WTC11 (cell line): Measurements from ENCODE around the gene SOAT2. TPM values are rescaled to one million over a fixed set of nuclear protein-coding genes. Genes with fewer than 3 reads are reported as not detected.

Experiments
- ATAC-seq: fragments of 200-7000 bp; cut with Tn5 transposase; 2 replicates; pipeline ENCODE4 v1.10.0; 2021; ENCODE audit warnings: mild to moderate bottlenecking, moderate library complexity
- CTCF ChIA-PET: fragments of 300-600 bp; sonication (Branson Sonifier 250); formaldehyde crosslinking; loops from one replicate; lab custom pipeline; 2021; ENCODE audit warnings: antibody characterized with exemption; lab: Charles Lee
- POLR2A ChIA-PET: fragments of 350-600 bp; sonication (Branson Sonifier 250); formaldehyde crosslinking; loops from one replicate; lab custom pipeline; 2021; ENCODE audit warnings: antibody characterized with exemption; lab: Charles Lee
- DNase-seq: peaks from one replicate; pipeline ENCODE4 v3.0.0; 2021; ENCODE audit warnings: low spot score
- H3K27ac Mint-ChIP-seq: 2 replicates; pipeline ENCODE4 v1.8.0; 2021; ENCODE audit warnings: mixed read lengths
- H3K27me3 Mint-ChIP-seq: 2 replicates; pipeline ENCODE4 v1.8.0; 2021; ENCODE audit warnings: low read depth, mild to moderate bottlenecking, moderate library complexity, mixed read lengths
- H3K36me3 Mint-ChIP-seq: 2 replicates; pipeline ENCODE4 v1.8.0; 2021; ENCODE audit warnings: mixed read lengths
- H3K4me1 Mint-ChIP-seq: 2 replicates; pipeline ENCODE4 v1.8.0; 2022; ENCODE audit warnings: mixed read lengths
- H3K4me3 Mint-ChIP-seq: 2 replicates; pipeline ENCODE4 v1.8.0; 2021; ENCODE audit warnings: mild to moderate bottlenecking, moderate library complexity, mixed read lengths
- H3K9me3 Mint-ChIP-seq: 2 replicates; pipeline ENCODE4 v1.8.0; 2021; ENCODE audit warnings: mixed read lengths
- ATF1 ChIP-seq: sonication (generic); formaldehyde crosslinking; IDR thresholded peaks from 2 replicates; pipeline ENCODE4 v1.8.1; 2023; ENCODE audit warnings: mild to moderate bottlenecking, moderate library complexity, missing genetic modification reagents
- ATF3 ChIP-seq: sonication (generic); formaldehyde crosslinking; conservative IDR thresholded peaks from 2 replicates; pipeline ENCODE4 v1.8.1; 2022; ENCODE audit warnings: mild to moderate bottlenecking, missing genetic modification reagents
- GTF2I ChIP-seq: fragments of 250-450 bp; sonication (Bioruptor Pico); conservative IDR thresholded peaks from 2 replicates; pipeline ENCODE4 v1.4.0; 2021; ENCODE audit warnings: mild to moderate bottlenecking
- MXD4 ChIP-seq: fragments of 250-450 bp; sonication (Bioruptor Pico); IDR thresholded peaks from 2 replicates; pipeline ENCODE4 v1.8.0; 2021; ENCODE audit warnings: mild to moderate bottlenecking, moderate library complexity, borderline replicate concordance
- NFYB ChIP-seq: sonication (generic); formaldehyde crosslinking; conservative IDR thresholded peaks from 2 replicates; pipeline ENCODE4 v1.8.0; 2022; ENCODE audit warnings: low read depth, missing genetic modification reagents
- RELA ChIP-seq: sonication (generic); formaldehyde crosslinking; IDR thresholded peaks from 2 replicates; pipeline ENCODE4 v1.8.1; 2022; ENCODE audit warnings: missing genetic modification reagents, mild to moderate bottlenecking, borderline replicate concordance
- SOX15 ChIP-seq: fragments of 250-450 bp; sonication (Bioruptor Pico); IDR thresholded peaks from 2 replicates; pipeline ENCODE4 v1.9.0; 2021; ENCODE audit warnings: mild to moderate bottlenecking
- USF1 ChIP-seq: sonication (generic); formaldehyde crosslinking; IDR thresholded peaks from 2 replicates; pipeline ENCODE4 v1.8.0; 2022; ENCODE audit warnings: mild to moderate bottlenecking, missing genetic modification reagents
- USF2 ChIP-seq: sonication (generic); formaldehyde crosslinking; IDR thresholded peaks from 2 replicates; pipeline ENCODE4 v1.8.1; 2023; ENCODE audit warnings: mild to moderate bottlenecking, missing genetic modification reagents, moderate library complexity
- ZNF138 ChIP-seq: sonication (generic); formaldehyde crosslinking; conservative IDR thresholded peaks from 2 replicates; pipeline ENCODE4 v1.8.1; 2022; ENCODE audit warnings: mild to moderate bottlenecking, moderate library complexity, missing genetic modification reagents
- ZNF281 ChIP-seq: sonication (generic); formaldehyde crosslinking; IDR thresholded peaks from 2 replicates; pipeline ENCODE4 v1.8.0; 2023; ENCODE audit warnings: mild to moderate bottlenecking, missing genetic modification reagents
- ZNF425 ChIP-seq: fragments of 250-450 bp; sonication (Bioruptor Pico); conservative IDR thresholded peaks from 2 replicates; pipeline ENCODE4 v1.9.0; 2021; ENCODE audit warnings: mild to moderate bottlenecking
- total RNA-seq: library from RNA; stranded (reverse); gene quantifications from 3 replicates; pipeline ENCODE4 v1.2.3, GENCODE V29; 2021
- TF ChIP-seq, protein P1 (sequence below): sonication (generic); formaldehyde crosslinking; IDR thresholded peaks from 2 replicates; pipeline ENCODE4 v1.8.0; 2022; ENCODE audit warnings: mild to moderate bottlenecking, missing genetic modification reagents
- TF ChIP-seq, protein P2 (sequence below): sonication (generic); formaldehyde crosslinking; IDR thresholded peaks from 2 replicates; pipeline ENCODE4 v1.8.1; 2023; ENCODE audit warnings: mild to moderate bottlenecking, missing genetic modification reagents
- TF ChIP-seq, protein P3 (sequence below): fragments of 250-450 bp; sonication (Bioruptor Pico); IDR thresholded peaks from 2 replicates; pipeline ENCODE4 v2.1.2; 2022; ENCODE audit warnings: mild to moderate bottlenecking, moderate library complexity
- TF ChIP-seq, protein P4 (sequence below): fragments of 200-600 bp; IDR thresholded peaks from 2 replicates; pipeline ENCODE4 v1.8.0; 2022; ENCODE audit warnings: antibody characterized with exemption

Gene SOAT2
- total RNA-seq, 1 experiment from 2014 or later = not detected

GRCh38 chr12:53105256-53105655 is 2.0 kb downstream of the SOAT2 start:
- no peak overlapping the region for H3K4me3 Mint-ChIP-seq
- no peak overlapping the region for H3K27ac Mint-ChIP-seq
- peaks cover 11% of the 10 kb centered on the region for H3K4me1 Mint-ChIP-seq
- CTCF ChIA-PET = interaction anchor here (0.6 to 1.6 kb wide), 2 partner anchors 40 to 279 kb away, joined by 3 to 4 read pairs; no protein-coding TSS in a partner anchor
- H3K27me3 Mint-ChIP-seq = peaks cover 17% of the 10 kb centered on the region
- no peak for ATAC-seq
- POLR2A ChIA-PET = no interaction called here
- TF ChIP-seq MXD4 (CRISPR knock-in tag) (no peak), ZNF138 (CRISPR knock-in tag) (no peak), RELA (no peak), USF1 (CRISPR knock-in tag) (no peak), ZNF281 (CRISPR knock-in tag) (no peak)
- TF ChIP-seq, protein P1, sequence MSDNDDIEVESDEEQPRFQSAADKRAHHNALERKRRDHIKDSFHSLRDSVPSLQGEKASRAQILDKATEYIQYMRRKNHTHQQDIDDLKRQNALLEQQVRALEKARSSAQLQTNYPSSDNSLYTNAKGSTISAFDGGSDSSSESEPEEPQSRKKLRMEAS (CRISPR knock-in tag) = no peak
- no peaks in the 10 kb centered on the region; the same call in none of the 2 replicates for H3K36me3 Mint-ChIP-seq
- H3K9me3 Mint-ChIP-seq = peaks cover 7% of the 10 kb centered on the region
- DNase-seq = no peak

DNA sequence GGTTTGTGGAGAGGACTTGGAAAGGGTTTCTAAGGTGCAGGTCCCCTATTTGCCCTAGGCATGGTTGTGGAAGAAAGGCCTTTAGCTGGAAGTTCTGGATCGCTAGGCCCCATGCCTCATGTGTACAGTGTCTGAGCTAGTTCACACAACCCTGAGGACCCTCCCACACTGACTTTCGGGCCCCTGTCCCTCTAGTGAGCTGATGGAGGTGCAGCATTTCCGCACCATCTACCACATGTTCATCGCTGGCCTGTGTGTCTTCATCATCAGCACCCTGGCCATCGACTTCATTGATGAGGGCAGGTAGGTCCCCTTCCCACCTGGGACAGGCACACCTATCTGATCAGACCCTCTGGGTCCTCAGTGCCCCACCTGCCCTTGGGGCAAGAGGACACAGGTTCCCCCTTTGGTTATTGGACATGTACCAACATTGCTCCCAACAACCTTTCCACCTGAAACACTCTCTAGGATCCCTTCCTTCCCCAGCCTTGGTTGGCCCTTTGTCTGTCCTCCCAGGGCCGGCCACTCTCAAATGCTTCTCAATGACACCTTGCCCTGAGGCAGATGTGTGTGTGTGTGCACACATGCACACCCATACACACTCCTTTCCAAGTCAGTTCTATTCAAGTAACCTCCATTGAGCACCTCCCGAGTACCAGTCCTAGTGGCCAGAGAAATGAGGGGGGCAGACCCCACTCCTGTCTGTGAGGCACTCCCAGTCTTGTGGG is 2.6 kb downstream of the SOAT2 start:
- DNase-seq (no peak), ATAC-seq (no peak)
- Mint-ChIP-seq H3K4me1 (peaks cover 8% of the 10 kb centered on the region), H3K27me3 (peaks cover 13% of the 10 kb centered on the region), H3K4me3 (no peak overlapping the region), H3K36me3 (no peaks in the 10 kb centered on the region; the same call in none of the 2 replicates), H3K27ac (no peak overlapping the region), H3K9me3 (peaks cover 10% of the 10 kb centered on the region)
- POLR2A ChIA-PET = no interaction called here
- TF ChIP-seq ATF1 (CRISPR knock-in tag) = no peak
- TF ChIP-seq USF2 = no peak
- no peak for TF ChIP-seq ATF3 (CRISPR knock-in tag)
- TF ChIP-seq, protein P2, sequence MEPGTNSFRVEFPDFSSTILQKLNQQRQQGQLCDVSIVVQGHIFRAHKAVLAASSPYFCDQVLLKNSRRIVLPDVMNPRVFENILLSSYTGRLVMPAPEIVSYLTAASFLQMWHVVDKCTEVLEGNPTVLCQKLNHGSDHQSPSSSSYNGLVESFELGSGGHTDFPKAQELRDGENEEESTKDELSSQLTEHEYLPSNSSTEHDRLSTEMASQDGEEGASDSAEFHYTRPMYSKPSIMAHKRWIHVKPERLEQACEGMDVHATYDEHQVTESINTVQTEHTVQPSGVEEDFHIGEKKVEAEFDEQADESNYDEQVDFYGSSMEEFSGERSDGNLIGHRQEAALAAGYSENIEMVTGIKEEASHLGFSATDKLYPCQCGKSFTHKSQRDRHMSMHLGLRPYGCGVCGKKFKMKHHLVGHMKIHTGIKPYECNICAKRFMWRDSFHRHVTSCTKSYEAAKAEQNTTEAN (CRISPR knock-in tag) = no peak
- TF ChIP-seq NFYB (CRISPR knock-in tag) = no peak
- TF ChIP-seq, protein P3, sequence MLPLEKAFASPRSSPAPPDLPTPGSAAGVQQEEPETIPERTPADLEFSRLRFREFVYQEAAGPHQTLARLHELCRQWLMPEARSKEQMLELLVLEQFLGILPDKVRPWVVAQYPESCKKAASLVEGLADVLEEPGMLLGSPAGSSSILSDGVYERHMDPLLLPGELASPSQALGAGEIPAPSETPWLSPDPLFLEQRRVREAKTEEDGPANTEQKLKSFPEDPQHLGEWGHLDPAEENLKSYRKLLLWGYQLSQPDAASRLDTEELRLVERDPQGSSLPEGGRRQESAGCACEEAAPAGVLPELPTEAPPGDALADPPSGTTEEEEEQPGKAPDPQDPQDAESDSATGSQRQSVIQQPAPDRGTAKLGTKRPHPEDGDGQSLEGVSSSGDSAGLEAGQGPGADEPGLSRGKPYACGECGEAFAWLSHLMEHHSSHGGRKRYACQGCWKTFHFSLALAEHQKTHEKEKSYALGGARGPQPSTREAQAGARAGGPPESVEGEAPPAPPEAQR (CRISPR knock-in tag) = no peak
- TF ChIP-seq SOX15 (CRISPR knock-in tag) = no peak
- TF ChIP-seq, protein P4, sequence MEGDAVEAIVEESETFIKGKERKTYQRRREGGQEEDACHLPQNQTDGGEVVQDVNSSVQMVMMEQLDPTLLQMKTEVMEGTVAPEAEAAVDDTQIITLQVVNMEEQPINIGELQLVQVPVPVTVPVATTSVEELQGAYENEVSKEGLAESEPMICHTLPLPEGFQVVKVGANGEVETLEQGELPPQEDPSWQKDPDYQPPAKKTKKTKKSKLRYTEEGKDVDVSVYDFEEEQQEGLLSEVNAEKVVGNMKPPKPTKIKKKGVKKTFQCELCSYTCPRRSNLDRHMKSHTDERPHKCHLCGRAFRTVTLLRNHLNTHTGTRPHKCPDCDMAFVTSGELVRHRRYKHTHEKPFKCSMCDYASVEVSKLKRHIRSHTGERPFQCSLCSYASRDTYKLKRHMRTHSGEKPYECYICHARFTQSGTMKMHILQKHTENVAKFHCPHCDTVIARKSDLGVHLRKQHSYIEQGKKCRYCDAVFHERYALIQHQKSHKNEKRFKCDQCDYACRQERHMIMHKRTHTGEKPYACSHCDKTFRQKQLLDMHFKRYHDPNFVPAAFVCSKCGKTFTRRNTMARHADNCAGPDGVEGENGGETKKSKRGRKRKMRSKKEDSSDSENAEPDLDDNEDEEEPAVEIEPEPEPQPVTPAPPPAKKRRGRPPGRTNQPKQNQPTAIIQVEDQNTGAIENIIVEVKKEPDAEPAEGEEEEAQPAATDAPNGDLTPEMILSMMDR = no peak
- TF ChIP-seq GTF2I (CRISPR knock-in tag) = no peak
- no peak for TF ChIP-seq ZNF425 (CRISPR knock-in tag)
- CTCF ChIA-PET = interaction anchor here (1.6 kb wide), 1 partner anchor 40 kb away, joined by 4 read pairs; no protein-coding TSS in a partner anchor
